AG04450 (cell line): ENCODE data around the gene CYS1. TPM values are rescaled to one million over a fixed set of nuclear protein-coding genes. Genes with fewer than 3 reads are reported as not detected.

Experiments used
- CTCF ChIA-PET: fragments of 300-600, 350-600 bp; formaldehyde crosslinking; extraction: SDS; loops from one replicate; lab custom pipeline; 2022; ENCODE audit warnings: antibody characterized with exemption, inconsistent platforms; lab: Charles Lee
- POLR2A ChIA-PET: fragments of 350-600 bp; formaldehyde crosslinking; extraction: SDS; loops from one replicate; lab custom pipeline; 2021; ENCODE audit warnings: antibody characterized with exemption, inconsistent platforms; lab: Yijun Ruan, JAX
- DNase-seq: peaks from one replicate; pipeline ENCODE4 v3.0.0-alpha.2; 2011; ENCODE audit warnings: low read depth, low spot score
- H3K27ac ChIP-seq: one replicate; pipeline ENCODE4 v1.5.1; 2012; ENCODE audit warnings: low read depth, low read length, control low read depth
- H3K27me3 ChIP-seq: one replicate; pipeline ENCODE4 v1.6.0; 2012; ENCODE audit warnings: low read length; ENCODE audit not compliant: control insufficient read depth, insufficient read depth
- H3K4me3 ChIP-seq: 2 replicates; pipeline ENCODE4 v1.5.1; 2011; ENCODE audit warnings: mild to moderate bottlenecking, low read depth, low read length, control low read depth
- H3K9me3 ChIP-seq: 2 replicates; pipeline ENCODE4 v1.5.1; 2012; ENCODE audit warnings: low read length; ENCODE audit not compliant: control insufficient read depth, insufficient read depth
- polyA plus RNA-seq: library from polyadenylated mRNA; depleted of rRNA; stranded (reverse); fragments of >200 nt; gene quantifications from 2 replicates; pipeline ENCODE4 v1.2.3, GENCODE V29; 2011
- TF ChIP-seq, protein P1 (sequence below): IDR thresholded peaks from 2 replicates; pipeline ENCODE4 v1.5.1; 2011; ENCODE audit warnings: low read depth, low read length, control low read depth, inconsistent platforms

CYS1 gene
- polyA plus RNA-seq, 1 experiment = 0.12 TPM

DNA sequence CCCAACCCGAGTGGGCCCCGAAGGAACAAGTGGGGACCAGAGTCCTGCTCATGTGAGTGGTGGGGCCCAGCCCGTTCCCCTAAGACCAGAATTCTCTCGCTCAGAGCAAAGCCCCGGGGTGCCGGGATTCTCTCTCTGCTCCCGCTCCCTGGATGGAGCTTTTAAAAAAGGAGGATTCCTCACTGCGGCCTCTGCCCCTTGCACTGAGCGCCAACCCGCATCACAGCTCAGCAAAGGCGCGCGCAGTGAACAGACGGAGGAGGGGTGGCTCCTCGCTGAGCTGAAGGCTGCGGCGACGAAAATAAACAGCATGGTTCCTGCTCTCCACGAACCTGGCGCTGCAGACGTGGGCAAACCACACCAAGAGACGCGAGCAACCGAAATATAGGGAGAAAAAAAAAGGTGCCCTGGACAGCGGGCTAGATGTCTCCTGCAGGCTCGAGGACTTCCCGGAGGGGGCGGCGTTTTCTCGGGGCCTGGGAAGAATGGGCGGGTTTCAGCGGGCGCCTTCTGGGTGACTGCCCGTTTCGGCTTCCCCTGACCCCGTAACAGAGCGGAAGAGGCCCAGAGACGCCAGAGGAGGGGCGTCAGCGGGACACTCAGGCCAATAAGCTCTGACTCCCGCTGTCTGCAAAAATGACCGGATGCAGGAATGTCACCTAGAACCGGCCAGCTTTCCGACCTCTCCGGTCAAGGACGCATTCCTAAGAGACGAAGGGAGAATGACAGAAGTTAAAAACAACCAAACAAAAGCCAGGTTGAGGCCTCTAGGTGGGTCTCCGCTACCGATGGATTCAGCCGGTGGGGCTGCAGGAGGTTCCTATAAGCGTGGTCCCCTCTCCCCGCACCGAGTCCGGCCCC lies 37.7 kb downstream of the CYS1 start:
- POLR2A ChIA-PET = interaction anchor here (0.7 to 1.5 kb wide), 4 partner anchors 51 to 240 kb away, joined by 3 to 7 read pairs (median 4); partner anchors contain the start of gene TAF1B
- Histone ChIP-seq H3K9me3 (peaks cover 12% of the 10 kb centered on the region; the same call in 1 of the 2 replicates), H3K27ac (no peak overlapping the region), H3K4me3 (peak overlapping the region; percentile 56), H3K27me3 (peaks cover 5% of the 10 kb centered on the region)
- no peak for DNase-seq
- TF ChIP-seq, protein P1, sequence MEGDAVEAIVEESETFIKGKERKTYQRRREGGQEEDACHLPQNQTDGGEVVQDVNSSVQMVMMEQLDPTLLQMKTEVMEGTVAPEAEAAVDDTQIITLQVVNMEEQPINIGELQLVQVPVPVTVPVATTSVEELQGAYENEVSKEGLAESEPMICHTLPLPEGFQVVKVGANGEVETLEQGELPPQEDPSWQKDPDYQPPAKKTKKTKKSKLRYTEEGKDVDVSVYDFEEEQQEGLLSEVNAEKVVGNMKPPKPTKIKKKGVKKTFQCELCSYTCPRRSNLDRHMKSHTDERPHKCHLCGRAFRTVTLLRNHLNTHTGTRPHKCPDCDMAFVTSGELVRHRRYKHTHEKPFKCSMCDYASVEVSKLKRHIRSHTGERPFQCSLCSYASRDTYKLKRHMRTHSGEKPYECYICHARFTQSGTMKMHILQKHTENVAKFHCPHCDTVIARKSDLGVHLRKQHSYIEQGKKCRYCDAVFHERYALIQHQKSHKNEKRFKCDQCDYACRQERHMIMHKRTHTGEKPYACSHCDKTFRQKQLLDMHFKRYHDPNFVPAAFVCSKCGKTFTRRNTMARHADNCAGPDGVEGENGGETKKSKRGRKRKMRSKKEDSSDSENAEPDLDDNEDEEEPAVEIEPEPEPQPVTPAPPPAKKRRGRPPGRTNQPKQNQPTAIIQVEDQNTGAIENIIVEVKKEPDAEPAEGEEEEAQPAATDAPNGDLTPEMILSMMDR = no peak
- CTCF ChIA-PET = interaction anchor here (0.9 to 3.9 kb wide), 6 partner anchors 14 to 272 kb away, joined by 3 to 17 read pairs (median 3); no protein-coding TSS in a partner anchor

DNA sequence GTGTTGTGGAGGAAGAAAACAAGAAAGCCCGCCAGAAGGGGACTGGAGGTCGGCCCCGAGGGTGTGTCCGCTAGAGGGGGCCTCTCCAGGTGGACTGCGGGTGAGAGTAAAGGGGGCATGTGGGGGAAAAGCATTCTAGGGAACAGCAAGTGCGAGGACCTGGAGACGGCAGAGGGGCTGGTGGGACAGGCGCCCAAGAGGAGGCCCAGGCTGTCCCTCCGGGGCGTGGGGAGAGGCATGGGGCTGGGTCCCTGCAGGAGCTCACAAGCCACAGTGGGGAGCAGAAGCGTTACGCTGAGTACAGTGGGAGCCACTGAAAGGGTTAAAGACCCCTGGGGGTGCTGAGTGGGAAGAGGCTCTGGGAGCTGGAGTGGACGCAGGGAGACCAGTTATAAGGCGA lies 38.5 kb downstream of the CYS1 start:
- POLR2A ChIA-PET = interaction anchor here (1.5 kb wide), 1 partner anchor 198 kb away, joined by 3 read pairs; the partner anchor contains the start of gene TAF1B
- DNase-seq = no peak
- TF ChIP-seq, protein P1 = no peak
- Histone ChIP-seq H3K4me3 (no peak overlapping the region), H3K9me3 (peaks cover 12% of the 10 kb centered on the region; the same call in 1 of the 2 replicates), H3K27ac (no peak overlapping the region), H3K27me3 (peaks cover 5% of the 10 kb centered on the region)
- CTCF ChIA-PET = interaction anchor here (0.9 to 3.9 kb wide), 4 partner anchors 13 to 242 kb away, joined by 3 to 17 read pairs (median 3); no protein-coding TSS in a partner anchor

DNA sequence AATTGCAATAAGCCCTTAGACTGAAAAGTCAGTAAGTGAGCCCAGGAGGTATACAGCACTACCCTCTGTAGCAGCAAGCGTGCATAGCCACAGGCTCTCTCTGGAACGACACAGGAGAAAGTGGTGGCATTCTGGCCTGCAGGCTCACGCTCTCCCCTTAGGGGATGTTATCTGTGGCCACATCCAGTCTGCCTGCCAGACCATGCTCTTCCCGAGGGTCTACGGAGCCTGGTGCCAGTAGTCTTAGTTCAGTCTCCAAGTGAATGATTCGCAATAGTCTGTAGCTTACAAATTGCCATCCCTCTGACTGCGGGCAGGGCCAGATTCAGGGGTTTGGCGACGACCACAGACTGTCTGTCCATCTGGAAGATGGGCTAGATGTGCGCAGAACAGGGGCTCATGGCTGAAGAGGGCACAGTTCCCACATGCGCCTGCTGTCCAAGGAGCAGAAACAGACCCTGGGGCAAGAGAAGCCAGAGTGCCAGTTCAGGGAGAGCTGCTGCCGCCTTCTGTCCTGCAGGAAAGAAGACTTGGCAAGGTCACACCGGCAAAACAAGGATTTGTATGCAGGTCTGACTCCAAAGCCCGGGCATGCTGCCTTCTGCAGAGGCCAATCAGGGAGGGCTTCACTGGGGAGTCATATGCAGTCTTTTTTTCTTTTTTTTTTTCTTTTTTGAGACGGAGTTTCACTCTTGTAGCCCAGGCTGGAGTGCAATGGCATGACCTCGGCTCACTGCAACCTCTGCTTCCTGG lies 40.4 kb downstream of the CYS1 start:
- POLR2A ChIA-PET = no interaction called here
- Histone ChIP-seq H3K9me3 (peaks cover 12% of the 10 kb centered on the region; the same call in 1 of the 2 replicates), H3K27ac (no peak overlapping the region), H3K4me3 (no peak overlapping the region), H3K27me3 (peaks cover 5% of the 10 kb centered on the region)
- CTCF ChIA-PET = interaction anchor here (0.7 kb wide), 1 partner anchor 102 kb away, joined by 7 read pairs; no protein-coding TSS in a partner anchor
- no peak for DNase-seq
- TF ChIP-seq, protein P1 = no peak

DNA sequence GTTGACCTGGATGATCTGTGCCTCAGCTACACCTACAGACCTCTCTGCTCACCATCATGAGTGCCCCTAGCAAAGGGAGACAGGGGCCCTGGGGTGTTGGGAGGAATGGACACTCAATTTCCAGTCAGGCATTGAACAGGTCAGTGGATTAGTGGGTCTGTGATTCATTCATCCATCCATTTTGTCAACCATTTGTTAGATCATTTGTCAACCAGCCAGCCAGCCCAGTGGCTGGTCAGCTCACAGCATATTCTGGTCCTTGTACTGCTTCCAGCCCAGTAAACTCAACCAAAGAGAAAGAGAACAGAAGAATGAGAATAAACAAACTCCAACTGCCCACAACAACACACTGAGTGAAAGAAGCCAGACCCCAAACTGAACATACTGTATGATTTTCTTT lies 41.5 kb downstream of the CYS1 start:
- POLR2A ChIA-PET = no interaction called here
- Histone ChIP-seq H3K4me3 (no peak overlapping the region), H3K9me3 (peaks cover 5% of the 10 kb centered on the region; the same call in 1 of the 2 replicates), H3K27me3 (peaks cover 5% of the 10 kb centered on the region), H3K27ac (no peak overlapping the region)
- TF ChIP-seq, protein P1 = no peak
- DNase-seq = no peak
- CTCF ChIA-PET = interaction anchor here (1.9 to 2.1 kb wide), 2 partner anchors 10 to 55 kb away, joined by 7 to 8 read pairs; no protein-coding TSS in a partner anchor
